ENCODE results near the gene PRKCE. TPM values are rescaled to one million over a fixed set of nuclear protein-coding genes. Genes with fewer than 3 reads are reported as not detected.

The PRKCE gene
- total RNA-seq, 4 donors from 2014 or later, result 5.9 to 21.2 (median 18.5) TPM

DNA sequence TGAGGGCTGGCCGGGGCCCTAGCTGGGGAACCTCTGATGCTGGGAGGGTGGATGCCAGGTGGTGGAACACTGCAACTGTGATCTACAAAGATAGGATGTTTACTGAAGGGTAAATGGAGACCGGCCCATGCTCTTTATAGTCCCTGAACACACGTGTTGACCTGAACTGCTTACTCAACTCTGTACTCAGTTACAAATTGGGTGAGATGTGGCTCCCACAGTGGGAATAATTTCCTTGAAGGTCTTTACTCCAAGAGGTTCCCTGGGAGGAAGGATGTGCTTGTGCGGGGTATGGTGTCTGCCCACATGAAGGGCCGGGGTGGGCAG is 254.1 kb downstream of the PRKCE start:
- H3K36me3 ChIP-seq, result no peaks in the 10 kb centered on the region
- TF ChIP-seq, protein P1, sequence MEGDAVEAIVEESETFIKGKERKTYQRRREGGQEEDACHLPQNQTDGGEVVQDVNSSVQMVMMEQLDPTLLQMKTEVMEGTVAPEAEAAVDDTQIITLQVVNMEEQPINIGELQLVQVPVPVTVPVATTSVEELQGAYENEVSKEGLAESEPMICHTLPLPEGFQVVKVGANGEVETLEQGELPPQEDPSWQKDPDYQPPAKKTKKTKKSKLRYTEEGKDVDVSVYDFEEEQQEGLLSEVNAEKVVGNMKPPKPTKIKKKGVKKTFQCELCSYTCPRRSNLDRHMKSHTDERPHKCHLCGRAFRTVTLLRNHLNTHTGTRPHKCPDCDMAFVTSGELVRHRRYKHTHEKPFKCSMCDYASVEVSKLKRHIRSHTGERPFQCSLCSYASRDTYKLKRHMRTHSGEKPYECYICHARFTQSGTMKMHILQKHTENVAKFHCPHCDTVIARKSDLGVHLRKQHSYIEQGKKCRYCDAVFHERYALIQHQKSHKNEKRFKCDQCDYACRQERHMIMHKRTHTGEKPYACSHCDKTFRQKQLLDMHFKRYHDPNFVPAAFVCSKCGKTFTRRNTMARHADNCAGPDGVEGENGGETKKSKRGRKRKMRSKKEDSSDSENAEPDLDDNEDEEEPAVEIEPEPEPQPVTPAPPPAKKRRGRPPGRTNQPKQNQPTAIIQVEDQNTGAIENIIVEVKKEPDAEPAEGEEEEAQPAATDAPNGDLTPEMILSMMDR (IDR thresholded peaks at IDR 0.05), result no peak
- TF ChIP-seq EP300 (IDR thresholded peaks at IDR 0.05) (no peak), POLR2A (IDR thresholded peaks at IDR 0.05) (no peak), POLR2AphosphoS5 (IDR thresholded peaks at IDR 0.05) (no peak)
- no peak overlapping the region for H3K4me3 ChIP-seq
- no peak for ATAC-seq
- 94 to 100% methylated on average over 2 to 4 of the region's 5 CpGs for WGBS, 2 donors (ENCODE audit: low coverage in 1 of 2)
- H3K27ac ChIP-seq, result no peak overlapping the region
- H3K4me1 ChIP-seq, result peaks cover 0 to 45% (median 7%) of the 10 kb centered on the region in 3 donors
- no peaks in the 10 kb centered on the region for H3K9me3 ChIP-seq
- no peaks in the 10 kb centered on the region for H3K27me3 ChIP-seq

DNA sequence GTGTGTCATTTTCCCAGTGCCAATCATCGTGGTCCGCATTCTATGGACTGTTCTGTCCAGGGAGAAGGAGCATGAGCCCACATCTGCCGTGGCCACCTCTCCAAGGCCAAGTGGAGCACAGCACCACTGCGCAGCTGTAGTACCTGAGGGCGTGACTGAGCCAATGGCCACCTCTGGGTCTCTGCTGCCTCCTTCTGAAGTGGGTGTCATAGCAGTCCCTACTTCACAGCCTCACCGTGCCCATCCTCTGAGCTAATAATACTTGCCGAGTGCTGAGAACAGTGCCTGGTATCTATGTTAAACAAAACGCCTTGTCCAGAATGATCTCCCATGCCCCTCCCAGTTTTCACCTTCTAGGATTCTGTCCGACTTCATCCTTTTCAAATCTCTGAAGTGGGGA is 256.1 kb downstream of the PRKCE start:
- no peaks in the 10 kb centered on the region for H3K27me3 ChIP-seq
- no peak overlapping the region for H3K27ac ChIP-seq
- 86% methylated on average over 2 of the region's 9 CpGs; no CpG with 5 or more reads in 1 of the 2 donors for WGBS, 2 donors (ENCODE audit: low coverage in 1 of 2)
- ATAC-seq, result no peak
- no peaks in the 10 kb centered on the region for H3K36me3 ChIP-seq
- H3K4me3 ChIP-seq, result no peak overlapping the region
- no peak for TF ChIP-seq POLR2A (IDR thresholded peaks at IDR 0.05)
- no peak for TF ChIP-seq POLR2AphosphoS5 (IDR thresholded peaks at IDR 0.05)
- TF ChIP-seq EP300 (IDR thresholded peaks at IDR 0.05), result no peak
- TF ChIP-seq, protein P1 (IDR thresholded peaks at IDR 0.05), result no peak
- peaks cover 0 to 31% (median 7%) of the 10 kb centered on the region in 3 donors for H3K4me1 ChIP-seq
- no peaks in the 10 kb centered on the region for H3K9me3 ChIP-seq

DNA sequence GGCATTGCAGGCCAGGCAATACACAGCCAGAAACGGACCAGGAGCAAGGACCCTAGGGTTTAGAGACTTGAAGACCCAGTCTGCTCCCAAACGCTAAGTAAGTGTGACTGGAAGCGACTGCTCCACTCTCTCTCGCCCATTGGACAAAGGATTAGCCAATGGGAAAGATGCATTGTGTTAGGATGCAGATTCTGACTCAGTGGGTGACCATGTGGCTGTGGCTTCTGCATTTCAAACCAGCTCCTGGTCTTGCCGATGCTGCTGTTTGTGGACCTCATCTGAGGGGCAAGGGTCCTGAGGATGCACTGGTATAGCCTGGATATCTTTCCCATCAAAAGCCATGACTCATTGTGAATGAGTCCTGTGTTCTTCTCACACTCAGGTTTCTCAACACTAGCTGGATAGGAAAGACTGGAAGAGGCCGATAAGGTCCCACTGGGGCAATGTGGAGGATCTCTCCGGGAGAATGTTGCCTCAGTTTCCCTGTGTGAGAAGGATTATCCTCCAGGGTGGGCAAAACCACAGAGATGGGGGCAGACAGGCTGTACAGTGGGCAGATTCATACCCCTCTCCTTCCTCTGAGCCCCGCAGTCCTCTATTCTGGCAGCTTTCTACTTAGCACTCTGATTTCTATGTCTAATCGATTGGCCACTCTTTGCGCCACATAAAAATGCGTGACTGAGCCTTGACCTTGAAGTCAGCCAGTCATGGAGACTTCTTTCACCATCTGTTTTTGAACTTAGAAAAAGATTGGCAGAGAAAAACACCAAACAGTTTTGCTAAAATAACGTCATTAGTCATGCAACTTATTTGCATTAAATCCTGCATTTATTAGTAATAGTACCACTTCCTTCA is 257.1 kb downstream of the PRKCE start:
- ATAC-seq, result no peak
- 87 to 96% methylated on average over 7 to 10 of the region's 12 CpGs for WGBS, 2 donors (ENCODE audit: low coverage in 1 of 2)
- Histone ChIP-seq H3K27me3 (no peaks in the 10 kb centered on the region), H3K9me3 (no peaks in the 10 kb centered on the region), H3K27ac (no peak overlapping the region), H3K4me3 (no peak overlapping the region), H3K36me3 (no peaks in the 10 kb centered on the region), H3K4me1 (peaks cover 0 to 31% (median 7%) of the 10 kb centered on the region in 3 donors)
- TF ChIP-seq EP300 (IDR thresholded peaks at IDR 0.05), result no peak
- no peak for TF ChIP-seq POLR2A (IDR thresholded peaks at IDR 0.05)
- TF ChIP-seq, protein P1 (IDR thresholded peaks at IDR 0.05), result no peak
- no peak for TF ChIP-seq POLR2AphosphoS5 (IDR thresholded peaks at IDR 0.05)

DNA sequence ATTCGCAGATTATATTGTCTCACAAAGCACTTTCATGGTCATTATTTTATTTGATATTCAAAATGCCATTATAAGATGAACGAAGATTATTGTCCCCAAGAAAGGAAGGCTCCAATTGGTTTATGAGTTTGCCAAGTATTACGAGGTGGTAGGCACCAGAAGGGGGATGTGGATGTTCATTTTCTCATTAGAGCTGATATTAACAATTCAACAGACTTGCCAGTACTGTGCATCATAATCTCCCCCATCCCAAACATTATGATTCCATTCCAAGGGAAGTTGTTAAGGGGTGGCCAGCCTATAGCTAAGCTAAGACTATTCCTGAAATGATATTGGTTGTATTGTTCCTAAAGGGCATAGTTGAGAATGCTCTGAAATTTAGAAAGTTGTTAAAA is 257.7 kb downstream of the PRKCE start:
- Histone ChIP-seq H3K4me3 (no peak overlapping the region), H3K4me1 (peaks cover 0 to 26% (median 7%) of the 10 kb centered on the region in 3 donors), H3K27ac (no peak overlapping the region), H3K27me3 (no peaks in the 10 kb centered on the region), H3K36me3 (no peaks in the 10 kb centered on the region), H3K9me3 (no peaks in the 10 kb centered on the region)
- no peak for ATAC-seq
- WGBS, 2 donors (ENCODE audit: low coverage in 1 of 2), result 91 to 100% methylated on average over 3 of the region's 3 CpGs
- no peak for TF ChIP-seq POLR2A (IDR thresholded peaks at IDR 0.05)
- TF ChIP-seq POLR2AphosphoS5 (IDR thresholded peaks at IDR 0.05), result no peak
- no peak for TF ChIP-seq EP300 (IDR thresholded peaks at IDR 0.05)
- TF ChIP-seq, protein P1 (IDR thresholded peaks at IDR 0.05), result no peak

DNA sequence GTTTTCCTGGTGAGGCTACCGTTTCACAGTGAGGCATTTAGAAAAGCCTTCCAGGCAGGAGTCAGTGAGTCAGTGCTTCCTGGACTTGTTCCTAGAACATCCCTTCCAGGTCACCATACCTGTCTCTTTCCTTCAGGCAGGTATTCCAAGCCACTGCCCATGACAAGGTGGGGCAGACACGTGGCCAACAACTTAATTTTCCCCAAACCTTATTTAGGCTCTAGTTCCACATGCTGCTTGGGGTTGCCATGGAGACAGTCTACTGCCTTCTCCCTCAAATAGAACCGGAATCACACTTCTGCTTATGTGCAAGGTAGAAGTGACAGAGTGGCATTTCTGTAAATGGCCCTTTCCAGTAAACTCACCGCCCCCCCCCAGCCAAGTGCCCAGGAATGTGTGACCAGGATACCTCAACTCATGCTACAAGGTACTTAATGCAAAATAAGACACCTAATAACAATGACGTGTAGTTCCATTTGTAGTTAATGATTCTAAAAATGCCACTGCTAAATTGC is 258.3 kb downstream of the PRKCE start:
- Histone ChIP-seq H3K4me1 (peaks cover 0 to 20% (median under 1%) of the 10 kb centered on the region in 3 donors), H3K27me3 (no peaks in the 10 kb centered on the region), H3K27ac (no peak overlapping the region), H3K9me3 (no peaks in the 10 kb centered on the region), H3K36me3 (no peaks in the 10 kb centered on the region), H3K4me3 (no peak overlapping the region)
- 48 to 53% methylated on average over 3 to 5 of the region's 5 CpGs for WGBS, 2 donors (ENCODE audit: low coverage in 1 of 2)
- TF ChIP-seq POLR2AphosphoS5 (IDR thresholded peaks at IDR 0.05) (peak; percentile 60), EP300 (IDR thresholded peaks at IDR 0.05) (no peak), POLR2A (IDR thresholded peaks at IDR 0.05) (no peak)
- ATAC-seq, result no peak
